H9 (cell line): ENCODE measurements around the gene CREBRF. TPM values are rescaled to one million over a fixed set of nuclear protein-coding genes. Genes with fewer than 3 reads are reported as not detected.
A peak's percentile ranks its signal among the peaks of the same experiment; 100 is the strongest.

Experiments used
- DNase-seq: peaks from one replicate; pipeline ENCODE4 v3.0.0-alpha.2; 2017
- H2AFZ ChIP-seq: one replicate; pipeline ENCODE4 v1.6.1; 2013; ENCODE audit warnings: mild to moderate bottlenecking, low read length, control low read depth, moderate library complexity
- H2AK5ac ChIP-seq: 2 replicates; pipeline ENCODE4 v1.6.1; 2013; ENCODE audit warnings: low read length, control low read depth, mixed read lengths; ENCODE audit not compliant: insufficient read length
- H2BK120ac ChIP-seq: one replicate; pipeline ENCODE4 v1.6.1; 2013; ENCODE audit warnings: low read depth, mild to moderate bottlenecking, low read length, control low read depth, inconsistent platforms; ENCODE audit not compliant: poor library complexity, severe bottlenecking
- H2BK12ac ChIP-seq: 2 replicates; pipeline ENCODE4 v1.6.1; 2013; ENCODE audit warnings: low read length, control low read depth, mixed read lengths, low read depth; ENCODE audit not compliant: insufficient read length
- H2BK15ac ChIP-seq: 2 replicates; pipeline ENCODE4 v1.6.1; 2013; ENCODE audit warnings: low read depth, low read length, control low read depth
- H2BK20ac ChIP-seq: one replicate; pipeline ENCODE4 v1.6.1; 2013; ENCODE audit warnings: low read depth, mild to moderate bottlenecking, low read length, control low read depth, inconsistent platforms; ENCODE audit not compliant: poor library complexity, severe bottlenecking
- H2BK5ac ChIP-seq: 2 replicates; pipeline ENCODE4 v1.6.1; 2013; ENCODE audit warnings: low read length, control low read depth, mixed read lengths; ENCODE audit not compliant: insufficient read length
- H3K14ac ChIP-seq: 2 replicates; pipeline ENCODE4 v1.6.1; 2013; ENCODE audit warnings: low read length, control low read depth; ENCODE audit not compliant: insufficient read depth
- H3K18ac ChIP-seq: 2 replicates; pipeline ENCODE4 v1.6.1; 2013; ENCODE audit warnings: low read depth, mild to moderate bottlenecking, mixed read lengths, low read length, control low read depth; ENCODE audit not compliant: insufficient read length
- H3K23ac ChIP-seq: 2 replicates; pipeline ENCODE4 v1.6.1; 2013; ENCODE audit warnings: low read length, control low read depth, mixed read lengths, low read depth; ENCODE audit not compliant: insufficient read length
- H3K23me2 ChIP-seq: 2 replicates; pipeline ENCODE4 v1.6.1; 2013; ENCODE audit warnings: low read depth, mild to moderate bottlenecking, mixed read lengths, low read length, control low read depth; ENCODE audit not compliant: insufficient read length, poor library complexity, severe bottlenecking
- H3K27ac ChIP-seq: 2 replicates; pipeline ENCODE4 v1.5.1; 2013; ENCODE audit warnings: low read length, control low read depth, mixed read lengths, low read depth; ENCODE audit not compliant: insufficient read length
- H3K27me3 ChIP-seq: 2 replicates; pipeline ENCODE4 v1.6.1; 2013; ENCODE audit warnings: low read length, control low read depth, inconsistent platforms; ENCODE audit not compliant: insufficient read depth
- H3K4ac ChIP-seq: 2 replicates; pipeline ENCODE4 v1.6.1; 2013; ENCODE audit warnings: low read depth, mild to moderate bottlenecking, control low read depth, inconsistent platforms, low read length, moderate library complexity
- H3K4me1 ChIP-seq: 2 replicates; pipeline ENCODE4 v1.6.1; 2013; ENCODE audit warnings: low read length, control low read depth, inconsistent platforms; ENCODE audit not compliant: insufficient read depth
- H3K4me2 ChIP-seq: 2 replicates; pipeline ENCODE4 v1.6.1; 2013; ENCODE audit warnings: low read length, control low read depth, mixed read lengths; ENCODE audit not compliant: insufficient read length, insufficient read depth
- H3K56ac ChIP-seq: 2 replicates; pipeline ENCODE4 v1.6.1; 2013; ENCODE audit warnings: low read depth, mild to moderate bottlenecking, mixed read lengths, low read length, control low read depth; ENCODE audit not compliant: insufficient read length
- H3K79me1 ChIP-seq: 2 replicates; pipeline ENCODE4 v1.6.1; 2013; ENCODE audit warnings: low read depth, mild to moderate bottlenecking, moderate library complexity, low read length, control low read depth, inconsistent platforms; ENCODE audit not compliant: insufficient read depth, poor library complexity, severe bottlenecking
- H3K79me2 ChIP-seq: 2 replicates; pipeline ENCODE4 v1.6.1; 2013; ENCODE audit warnings: low read length, control low read depth, inconsistent platforms; ENCODE audit not compliant: insufficient read depth
- H3K9ac ChIP-seq: 2 replicates; pipeline ENCODE4 v1.6.1; 2013; ENCODE audit warnings: low read length, control low read depth, mixed read lengths; ENCODE audit not compliant: insufficient read length; ENCODE audit errors: extremely low read depth
- H3K9me3 ChIP-seq: one replicate; pipeline ENCODE4 v1.6.1; 2013; ENCODE audit warnings: low read depth, low read length, inconsistent platforms; ENCODE audit not compliant: control insufficient read depth
- H3T11ph ChIP-seq: one replicate; pipeline ENCODE4 v1.6.1; 2013; ENCODE audit warnings: mild to moderate bottlenecking, low read length, control low read depth, inconsistent platforms
- H4K20me1 ChIP-seq: one replicate; pipeline ENCODE4 v1.6.1; 2013; ENCODE audit not compliant: control insufficient read depth, insufficient read length, insufficient read depth
- H4K5ac ChIP-seq: 2 replicates; pipeline ENCODE4 v1.6.1; 2013; ENCODE audit warnings: low read depth, mild to moderate bottlenecking, mixed read lengths, low read length, control low read depth; ENCODE audit not compliant: insufficient read length
- H4K8ac ChIP-seq: replicated peaks from 2 replicates; pipeline ENCODE4 v1.6.1; 2013; ENCODE audit warnings: low read length, control low read depth, mixed read lengths, low read depth; ENCODE audit not compliant: insufficient read length
- H4K91ac ChIP-seq: 2 replicates; pipeline ENCODE4 v1.6.1; 2013; ENCODE audit warnings: low read depth, mild to moderate bottlenecking, moderate library complexity, mixed read lengths, low read length, control low read depth; ENCODE audit not compliant: insufficient read length
- H3K27ac Mint-ChIP-seq, 3 experiments: 2 replicates in 2 of 3; 3 replicates in 1 of 3; pipeline ENCODE4 v1.8.0; 2020 to 2021; ENCODE audit warnings: mixed read lengths in 3 of 3, mild to moderate bottlenecking in 1 of 3, moderate library complexity in 1 of 3
- H3K27me3 Mint-ChIP-seq: 2 replicates; pipeline ENCODE4 v1.8.0; 2021; ENCODE audit warnings: low read depth, mild to moderate bottlenecking, moderate library complexity, mixed read lengths
- H3K36me3 Mint-ChIP-seq, 3 experiments: 2 replicates in 2 of 3; 3 replicates in 1 of 3; pipeline ENCODE4 v1.8.0; 2020 to 2021; ENCODE audit warnings: low read depth in 3 of 3, mixed read lengths in 3 of 3; ENCODE audit not compliant: insufficient read depth in 1 of 3
- H3K4me1 Mint-ChIP-seq, 2 experiments: 2 replicates each; pipeline ENCODE4 v1.8.0; 2020; ENCODE audit warnings: mixed read lengths in 2 of 2
- H3K4me3 Mint-ChIP-seq, 2 experiments: 2 replicates in 1 of 2; 3 replicates in 1 of 2; pipeline ENCODE4 v1.8.0; 2020 to 2021; ENCODE audit warnings: mild to moderate bottlenecking in 2 of 2, mixed read lengths in 2 of 2, moderate library complexity in 1 of 2
- H3K9me3 Mint-ChIP-seq, 2 experiments: 2 replicates in 1 of 2; 3 replicates in 1 of 2; pipeline ENCODE4 v1.8.0; 2020; ENCODE audit warnings: mild to moderate bottlenecking in 2 of 2, mixed read lengths in 2 of 2, moderate library complexity in 1 of 2
- CTCF ChIP-seq: fragments of 200-600 bp; sonication (generic); conservative IDR thresholded peaks from 3 replicates; pipeline ENCODE4 v1.8.0; 2021; ENCODE audit warnings: antibody characterized with exemption, mild to moderate bottlenecking
- WGBS: extraction: QIAGEN DNeasy Blood & Tissue Kit; methylation state at CpG from one replicate; pipeline ENCODE4 v1.1.7; 2013; ENCODE audit warnings: missing lambda C conversion rate, low lambda C conversion rate, mixed read lengths; ENCODE audit not compliant: insufficient read length; ENCODE audit errors: extremely low coverage; 5-methylcytosine and 5-hydroxymethylcytosine counted together
- total RNA-seq: library from RNA; stranded (reverse); gene quantifications from 2 replicates; pipeline ENCODE4 v1.2.1, GENCODE V29; 2021

CREBRF gene
- total RNA-seq, 1 experiment from 2014 or later, result 2.7 TPM

- Histone ChIP-seq H3K9ac (no peak overlapping the region), H2BK12ac (no peak overlapping the region), H3K18ac (no peak overlapping the region), H3K79me1 (no peaks in the 10 kb centered on the region), H2AFZ (no peak overlapping the region), H3K4me2 (no peak overlapping the region), H3K23ac (no peak overlapping the region), H3K4me1 (no peaks in the 10 kb centered on the region), H2BK120ac (no peak overlapping the region), H2AK5ac (no peak overlapping the region), H2BK15ac (no peak overlapping the region), H3K9me3 (no peaks in the 10 kb centered on the region), H4K91ac (no peak overlapping the region), H3K23me2 (no peaks in the 10 kb centered on the region), H3K79me2 (no peaks in the 10 kb centered on the region), H3K14ac (no peak overlapping the region), H3K27ac (no peak overlapping the region), H2BK20ac (no peak overlapping the region), H3T11ph (no peak overlapping the region), H4K8ac (no peak overlapping the region), H2BK5ac (no peak overlapping the region), H3K27me3 (no peaks in the 10 kb centered on the region), H4K5ac (no peak overlapping the region), H4K20me1 (no peaks in the 10 kb centered on the region), H3K4ac (no peak overlapping the region), H3K56ac (no peak overlapping the region)
- no peak overlapping the region for H3K4me3 Mint-ChIP-seq
- H3K27ac Mint-ChIP-seq, result peak overlapping the region in 1 of 3 experiments; percentile 59; a peak in 2 of 7 replicates
- peaks cover 6 to 9% of the 10 kb centered on the region in 2 experiments for H3K4me1 Mint-ChIP-seq
- H3K27me3 Mint-ChIP-seq, result peaks cover 23% of the 10 kb centered on the region
- no CpG with 5 or more reads among the region's 6 CpGs for WGBS
- no peak for TF ChIP-seq CTCF
- no peaks in the 10 kb centered on the region for H3K36me3 Mint-ChIP-seq
- no peaks in the 10 kb centered on the region for H3K9me3 Mint-ChIP-seq
- DNase-seq, result peak; percentile 32
Observed at GRCh38 chr5:173047838-173048105, 8.4 kb upstream of the CREBRF start.
